Psoas muscle (tissue), 8 donors: ENCODE results near the gene ZNF23. TPM values are rescaled to one million over a fixed set of nuclear protein-coding genes. Genes with fewer than 3 reads are reported as not detected.

Experiments
- ATAC-seq, 4 donors: fragments of 200-7000 bp; cut with Tn5 transposase; one replicate each; pipeline ENCODE4 v1.9.1; 2020; ENCODE audit warnings: moderate library complexity in 3 of 4, mild to moderate bottlenecking in 2 of 4
- DNase-seq, 2 donors: peaks; one replicate each; pipeline ENCODE4 v3.0.0-alpha.2; 2020
- H3K27ac ChIP-seq: fragments of 200-600 bp; one replicate; pipeline ENCODE4 v1.8.0; 2022
- H3K27me3 ChIP-seq, 3 donors: fragments of 200-600 bp in 1 of 3; one replicate each; pipeline versions ENCODE4 v1.6.1 to v1.8.0; 2013 to 2022; ENCODE audit warnings: low read length in 2 of 3, mild to moderate bottlenecking in 2 of 3, moderate library complexity in 1 of 3; ENCODE audit not compliant: insufficient read depth in 3 of 3
- H3K36me3 ChIP-seq, 2 donors: fragments of 200-600 bp in 1 of 2; one replicate each; pipeline versions ENCODE4 v1.6.1 to v1.8.0; 2013 to 2022; ENCODE audit warnings: low read depth in 1 of 2, mild to moderate bottlenecking in 1 of 2, moderate library complexity in 1 of 2; ENCODE audit not compliant: insufficient read depth in 1 of 2
- H3K4me1 ChIP-seq: fragments of 200-600 bp; one replicate; pipeline ENCODE4 v1.8.0; 2022
- H3K4me3 ChIP-seq: fragments of 200-600 bp; one replicate; pipeline ENCODE4 v1.8.0; 2022; ENCODE audit warnings: mild to moderate bottlenecking
- H3K9me3 ChIP-seq: fragments of 200-600 bp; one replicate; pipeline ENCODE4 v1.8.0; 2022
- WGBS, 3 donors: extraction: QIAGEN DNeasy Blood & Tissue Kit; methylation state at CpG; one replicate each; pipeline versions ENCODE4 v1.1.6 to v1.1.7; 2013; 5-methylcytosine and 5-hydroxymethylcytosine counted together
- intact Hi-C, 2 donors: fragments of 100-400 bp; cut with DNase I; formaldehyde crosslinking; loops; one replicate each; pipeline versions ENCODE4 v1.11.0 to v1.14.2; 2022
- polyA plus RNA-seq, 3 donors: library from polyadenylated mRNA; stranded (reverse); fragments of 200-250 nt; gene quantifications; one replicate each; pipeline ENCODE4 v1.2.3, GENCODE V29; 2013
- total RNA-seq, 4 donors: library from RNA; stranded (reverse); fragmentation: NEBNext Ultra II Directional in 2 of 4; extraction: Animal tissue kit (Norgen Biotek cat#: 25700) in 2 of 4; gene quantifications; one replicate each; pipeline versions ENCODE4 v1.2.1 to v1.2.4, GENCODE V29; 2021 to 2023
- TF ChIP-seq, protein P1 (sequence below): fragments of 200-600 bp; IDR thresholded peaks from one replicate; pipeline ENCODE4 v1.8.0; 2022; ENCODE audit warnings: antibody characterized with exemption
- donor health status: healthy with polysubstance abuse.
- donor health status: DM: no; HTN: no; CAD: no; lungs with moderate emphysema.
- donor health status: Bipolar disorder and iron deficiency.
- donor health status: healthy.
- donor health status: DM: yes; HTN: yes; CAD: no.
- donor health status: DM: no; HTN: no; CAD: no.
- donor health status: DM: no; HTN: no; CAD: no.
- donor health status: DM: yes; HTN: yes; CAD: no.

The ZNF23 gene
- total and polyA plus RNA-seq, 7 donors: 3.8 to 9.3 (median 5.8) TPM

DNA sequence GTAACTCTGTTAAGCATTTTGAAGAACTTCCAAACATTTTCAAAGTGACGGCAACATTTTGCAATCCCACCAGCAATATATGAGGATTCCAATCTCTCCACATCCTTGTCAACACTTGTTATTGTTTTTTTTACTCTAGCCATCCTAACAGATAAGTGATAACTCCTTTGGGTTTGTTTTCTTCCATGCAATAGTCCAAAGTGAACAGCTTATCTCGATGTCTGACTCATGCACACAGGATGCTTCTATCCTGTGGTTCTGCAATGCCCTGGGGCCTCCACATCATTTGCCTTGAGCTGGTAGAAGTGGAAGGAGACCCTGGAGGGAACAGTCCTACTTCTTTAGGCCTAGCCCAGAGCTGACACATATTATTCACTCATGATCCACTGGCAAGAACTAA is 33.2 kb downstream of the ZNF23 start:
- TF ChIP-seq, protein P1, sequence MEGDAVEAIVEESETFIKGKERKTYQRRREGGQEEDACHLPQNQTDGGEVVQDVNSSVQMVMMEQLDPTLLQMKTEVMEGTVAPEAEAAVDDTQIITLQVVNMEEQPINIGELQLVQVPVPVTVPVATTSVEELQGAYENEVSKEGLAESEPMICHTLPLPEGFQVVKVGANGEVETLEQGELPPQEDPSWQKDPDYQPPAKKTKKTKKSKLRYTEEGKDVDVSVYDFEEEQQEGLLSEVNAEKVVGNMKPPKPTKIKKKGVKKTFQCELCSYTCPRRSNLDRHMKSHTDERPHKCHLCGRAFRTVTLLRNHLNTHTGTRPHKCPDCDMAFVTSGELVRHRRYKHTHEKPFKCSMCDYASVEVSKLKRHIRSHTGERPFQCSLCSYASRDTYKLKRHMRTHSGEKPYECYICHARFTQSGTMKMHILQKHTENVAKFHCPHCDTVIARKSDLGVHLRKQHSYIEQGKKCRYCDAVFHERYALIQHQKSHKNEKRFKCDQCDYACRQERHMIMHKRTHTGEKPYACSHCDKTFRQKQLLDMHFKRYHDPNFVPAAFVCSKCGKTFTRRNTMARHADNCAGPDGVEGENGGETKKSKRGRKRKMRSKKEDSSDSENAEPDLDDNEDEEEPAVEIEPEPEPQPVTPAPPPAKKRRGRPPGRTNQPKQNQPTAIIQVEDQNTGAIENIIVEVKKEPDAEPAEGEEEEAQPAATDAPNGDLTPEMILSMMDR: no peak
- H3K4me1 ChIP-seq: no peaks in the 10 kb centered on the region
- no peak overlapping the region for H3K27ac ChIP-seq
- H3K9me3 ChIP-seq: no peaks in the 10 kb centered on the region
- no peaks in the 10 kb centered on the region for H3K36me3 ChIP-seq
- no peak for DNase-seq
- peaks cover 0 to 33% (median 13%) of the 10 kb centered on the region in 3 donors for H3K27me3 ChIP-seq
- WGBS, 3 donors: 86 to 87% (median 86%) methylated on average over 2 of the region's 2 CpGs
- no peak for ATAC-seq
- no peak overlapping the region for H3K4me3 ChIP-seq
- intact Hi-C loops: no loop called here

DNA sequence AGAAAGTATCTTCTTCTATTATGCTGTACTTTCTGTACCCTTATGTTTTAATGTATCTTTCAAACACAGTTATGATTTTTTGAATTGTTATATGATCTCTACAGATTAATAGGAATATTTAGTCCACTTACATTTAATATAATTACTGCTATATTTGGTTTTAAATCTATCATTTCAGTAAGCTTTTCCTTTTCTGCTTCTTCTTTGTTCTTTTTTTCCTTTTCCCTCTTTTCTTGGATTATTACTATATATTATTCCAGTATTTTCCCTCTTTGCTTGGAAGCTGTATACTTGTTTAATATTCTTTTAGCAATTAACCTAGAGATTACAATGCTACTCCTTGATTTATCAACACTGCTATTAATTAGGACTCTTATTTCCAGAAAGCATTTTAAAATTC is 33.7 kb downstream of the ZNF23 start:
- intact Hi-C loops: no loop called here

DNA sequence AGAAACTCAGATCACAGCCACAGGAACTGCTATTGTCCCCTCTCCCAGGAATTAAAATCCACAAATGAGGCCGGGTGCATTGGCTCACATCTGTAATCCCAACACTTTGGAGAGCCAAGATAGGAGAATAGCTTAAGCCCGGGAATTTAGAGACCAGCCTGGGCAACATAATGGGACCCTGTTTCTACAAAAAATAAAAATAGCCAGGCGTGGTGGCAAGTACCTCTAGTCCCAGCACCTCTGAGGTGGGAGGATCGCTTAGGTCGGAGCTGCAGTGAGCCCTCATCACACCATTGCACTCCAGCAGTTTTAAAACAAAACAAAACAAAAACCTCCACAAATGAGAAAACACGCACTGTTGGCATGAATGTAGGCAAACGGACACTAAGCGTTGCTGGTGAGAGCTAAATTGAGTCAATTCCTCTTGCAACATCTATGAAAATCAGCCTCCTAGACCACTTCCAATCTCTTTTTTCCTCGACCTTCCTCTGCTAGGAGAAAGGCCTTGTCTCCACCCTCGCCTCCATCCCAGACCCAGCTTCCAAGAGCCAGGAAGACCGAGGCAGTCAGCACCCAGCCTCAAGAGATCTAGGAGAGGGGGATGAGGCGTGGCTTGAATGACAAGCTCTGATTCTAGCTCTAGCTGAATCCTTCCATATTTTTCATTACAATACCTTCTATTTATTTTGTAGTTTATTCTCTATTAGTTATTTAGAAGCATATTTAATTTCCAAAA is 35.0 kb downstream of the ZNF23 start:
- TF ChIP-seq, protein P1: no peak
- H3K27me3 ChIP-seq: peaks cover 0 to 39% (median 15%) of the 10 kb centered on the region in 3 donors

More for the DNA sequence above, 33.7 kb downstream of the ZNF23 start:
- Histone ChIP-seq H3K27me3 (peaks cover 0 to 38% (median 13%) of the 10 kb centered on the region in 3 donors), H3K9me3 (no peaks in the 10 kb centered on the region), H3K36me3 (no peaks in the 10 kb centered on the region), H3K27ac (no peak overlapping the region), H3K4me3 (no peak overlapping the region), H3K4me1 (no peaks in the 10 kb centered on the region)
- TF ChIP-seq, protein P1: no peak
- no peak for ATAC-seq
- DNase-seq: no peak

DNA sequence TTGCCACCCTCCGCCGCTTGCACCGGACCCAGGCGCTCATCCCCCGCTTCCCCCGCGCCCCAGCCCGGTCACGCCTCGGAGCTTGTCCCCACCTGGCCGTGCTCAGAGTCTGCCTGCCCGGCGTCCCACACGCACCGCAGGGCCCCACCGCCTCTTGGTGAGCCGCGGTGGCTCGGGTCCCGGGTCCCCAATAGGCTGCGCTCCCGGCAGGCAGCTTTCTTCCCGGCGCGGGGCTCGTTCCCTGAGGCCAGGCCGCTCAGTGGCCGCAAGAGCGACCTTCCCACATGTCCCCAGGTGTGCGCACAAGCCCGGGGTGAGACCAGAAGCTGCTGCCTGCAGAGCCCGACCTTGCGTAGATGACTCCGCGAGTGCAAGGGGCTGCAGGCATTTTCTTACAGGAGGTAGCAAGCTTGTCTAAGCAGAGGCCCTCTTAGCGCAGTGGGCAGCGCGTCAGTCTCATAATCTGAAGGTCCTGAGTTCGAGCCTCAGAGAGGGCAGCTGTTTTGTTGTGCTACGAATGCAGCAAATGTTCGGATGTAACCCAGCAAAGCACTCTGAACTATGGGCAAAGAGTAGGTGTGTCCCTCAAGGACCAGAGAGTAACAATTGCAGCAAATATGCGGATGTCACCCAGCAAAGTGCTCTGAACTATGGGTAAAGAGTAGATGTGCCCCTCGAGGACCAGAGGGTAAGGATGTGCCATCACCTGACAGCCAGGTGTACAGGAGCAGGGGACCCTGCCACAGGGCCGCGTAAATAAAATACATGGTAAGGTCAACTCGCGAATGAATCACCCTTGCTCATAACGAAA is 35.8 kb downstream of the ZNF23 start:
- Histone ChIP-seq H3K27me3 (peaks cover 0 to 32% (median 15%) of the 10 kb centered on the region in 3 donors), H3K4me3 (no peak overlapping the region), H3K9me3 (no peaks in the 10 kb centered on the region), H3K27ac (no peak overlapping the region), H3K36me3 (no peaks in the 10 kb centered on the region), H3K4me1 (no peaks in the 10 kb centered on the region)
- 1 to 2% (median 2%) methylated on average over 41 to 48 of the region's 48 CpGs for WGBS, 3 donors
- TF ChIP-seq, protein P1: no peak
- intact Hi-C loops: no loop called here
- DNase-seq (no peak), ATAC-seq (no peak)

More for the DNA sequence above, 35.0 kb downstream of the ZNF23 start:
- H3K27ac ChIP-seq: no peak overlapping the region
- no peaks in the 10 kb centered on the region for H3K4me1 ChIP-seq
- ATAC-seq: no peak
- WGBS, 3 donors: 62 to 67% (median 63%) methylated on average over 12 of the region's 12 CpGs
- no peak for DNase-seq
- intact Hi-C loops: no loop called here
- no peaks in the 10 kb centered on the region for H3K36me3 ChIP-seq
- H3K4me3 ChIP-seq: no peak overlapping the region
- H3K9me3 ChIP-seq: no peaks in the 10 kb centered on the region
